Measurements from ENCODE around the gene STRN3. TPM values are rescaled to one million over a fixed set of nuclear protein-coding genes. Genes with fewer than 3 reads are reported as not detected.

The STRN3 gene
- total and polyA plus RNA-seq, 2 of the 8 experiments (the other 6 are each of a cell fraction or from before 2014, with no cell fraction given) = 8.7 to 38.1 TPM

DNA sequence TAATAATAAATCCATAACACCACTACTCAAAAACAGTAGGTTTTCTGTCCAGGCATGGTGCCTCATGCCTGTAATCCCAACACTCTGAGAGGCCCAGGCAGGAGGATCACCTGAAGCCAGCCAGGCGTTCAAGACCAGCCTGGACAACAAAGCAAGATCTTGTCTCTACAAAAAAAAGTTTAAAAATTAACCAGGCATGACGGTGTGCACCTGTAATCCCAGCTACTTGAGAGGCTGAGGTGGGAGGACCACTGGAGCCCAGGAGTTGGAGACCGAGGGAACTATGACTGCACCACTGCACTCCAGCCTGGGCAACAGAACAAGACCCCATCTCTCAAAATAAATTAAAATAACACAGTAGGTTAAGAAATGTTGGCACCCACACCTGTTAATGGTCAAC, 45.2 kb downstream of the STRN3 start:
- H2BK15ac ChIP-seq (ENCODE audit: low read length) = no peak overlapping the region
- no peak overlapping the region for H2AFZ ChIP-seq (ENCODE audit: low read length)
- H3K18ac ChIP-seq (ENCODE audit: extremely low read depth, low read length) = no peak overlapping the region
- no peak overlapping the region for H3K9ac ChIP-seq (replicated peaks in 1 of 4; ENCODE audit: extremely low read depth in 1 of 4, low read depth in 3 of 4, low read length in 3 of 4)
- no peak overlapping the region for H2BK120ac ChIP-seq (replicated peaks; ENCODE audit: low read depth, low read length)
- ChIA-PET CTCF (ENCODE audit: partially characterized antibody) (interaction anchor here (0.6 to 3.7 kb wide), 17 partner anchors 10 to 254 kb away, joined by 3 to 22 read pairs (median 4); partner anchors contain the start of gene STRN3), POLR2A (ENCODE audit: partially characterized antibody) (no interaction called here)
- H3K4me3 ChIP-seq (ENCODE audit: extremely low read depth in 1 of 4, insufficient read depth in 2 of 4, low read depth in 3 of 4, low read length in 4 of 4) = no peak overlapping the region
- no peaks in the 10 kb centered on the region; the same call in 1 of the 2 replicates for H3K79me1 ChIP-seq (ENCODE audit: low read depth, low read length)
- H3K36me3 ChIP-seq (ENCODE audit: control insufficient read depth in 2 of 4, insufficient read depth in 4 of 4, low read length in 3 of 4) = no peaks in the 10 kb centered on the region
- H3K23me2 ChIP-seq (ENCODE audit: low read depth, low read length) = no peaks in the 10 kb centered on the region
- H3K4me1 ChIP-seq (replicated peaks in 1 of 4; ENCODE audit: control insufficient read depth in 3 of 4, insufficient read depth in 4 of 4, low read length in 3 of 4) = no peaks in the 10 kb centered on the region
- H3K56ac ChIP-seq (replicated peaks; ENCODE audit: insufficient read length, low read depth, low read length) = no peak overlapping the region
- no peak overlapping the region for H3K4ac ChIP-seq (replicated peaks; ENCODE audit: insufficient read length, low read depth, low read length)
- H2BK5ac ChIP-seq (ENCODE audit: low read depth, low read length) = no peak overlapping the region
- H2BK20ac ChIP-seq (ENCODE audit: low read length) = no peak overlapping the region
- H4K91ac ChIP-seq (replicated peaks; ENCODE audit: insufficient read length, low read length) = no peak overlapping the region
- H3K79me2 ChIP-seq (ENCODE audit: control insufficient read depth in 1 of 2, insufficient read depth in 2 of 2, low read length in 2 of 2) = peaks cover 0 to 91% of the 10 kb centered on the region in 2 experiments; a peak in 3 of 4 replicates
- H3K23ac ChIP-seq (ENCODE audit: insufficient read length) = no peak overlapping the region
- no peak overlapping the region for H4K8ac ChIP-seq (ENCODE audit: extremely low read depth, insufficient read depth, low read length)
- H4K5ac ChIP-seq (ENCODE audit: insufficient read length, low read depth, low read length) = no peak overlapping the region
- no peaks in the 10 kb centered on the region for H3K9me3 ChIP-seq (ENCODE audit: insufficient read depth in 2 of 2, low read depth in 1 of 2, low read length in 1 of 2)
- peaks cover 4 to 9% of the 10 kb centered on the region in 2 experiments for H4K20me1 ChIP-seq (replicated peaks in 1 of 2; ENCODE audit: control insufficient read depth in 1 of 2, insufficient read depth in 2 of 2, low read length in 2 of 2)
- no peak for FAIRE-seq
- no peak overlapping the region for H3K27ac ChIP-seq (ENCODE audit: low read depth, low read length)
- no peaks in the 10 kb centered on the region for H3K27me3 ChIP-seq (replicated peaks in 1 of 4; ENCODE audit: control insufficient read depth in 3 of 4, extremely low read depth in 1 of 4, insufficient read depth in 3 of 4, low read length in 3 of 4)
- no peak overlapping the region for H2BK12ac ChIP-seq (ENCODE audit: low read depth, low read length)
- no peak overlapping the region for H3K4me2 ChIP-seq (ENCODE audit: insufficient read depth in 1 of 2, low read depth in 2 of 2, low read length in 2 of 2)
- 96% methylated on average over 3 of the region's 3 CpGs; no CpG with 5 or more reads in 1 of the 2 experiments for WGBS, 2 experiments (ENCODE audit: extremely low coverage in 1 of 2, insufficient coverage in 1 of 2, insufficient read length in 1 of 2, insufficient replicate concordance in 2 of 2, low coverage in 1 of 2, low lambda C conversion rate in 2 of 2, missing lambda C conversion rate in 1 of 2)
- H3K14ac ChIP-seq (ENCODE audit: insufficient read length) = no peak overlapping the region
- TF ChIP-seq SRF (IDR thresholded peaks at IDR 0.05; ENCODE audit: low read depth, low read length) = no peak
- TF ChIP-seq EZH2 (IDR thresholded peaks at IDR 0.05; ENCODE audit: low read depth, low read length, severe bottlenecking) = no peak
- no peak for TF ChIP-seq TEAD4 (IDR thresholded peaks at IDR 0.05; ENCODE audit: low read depth, low read length)
- TF ChIP-seq BRCA1 (IDR thresholded peaks at IDR 0.05; ENCODE audit: low read depth, low read length) = no peak
- TF ChIP-seq TAF1 (IDR thresholded peaks at IDR 0.05; ENCODE audit: low read depth, low read length) = no peak
- TF ChIP-seq RAD21 (IDR thresholded peaks at IDR 0.05 in 1 of 2, conservative IDR thresholded peaks at IDR 0.05 in 1 of 2; ENCODE audit: low read depth in 2 of 2, low read length in 2 of 2) = no peak
- no peak for TF ChIP-seq POLR2A (IDR thresholded peaks at IDR 0.05; ENCODE audit: control extremely low read depth in 1 of 2, low read depth in 2 of 2, low read length in 2 of 2)
- H2AK5ac ChIP-seq (ENCODE audit: low read depth, low read length) = no peak overlapping the region
- no peak for DNase-seq (ENCODE audit: low read depth in 1 of 2, low spot score in 2 of 2)

Measured in H1 (cell line).